ENCODE data around the gene RAPGEF1. TPM values are rescaled to one million over a fixed set of nuclear protein-coding genes. Genes with fewer than 3 reads are reported as not detected.

RAPGEF1 gene
- total RNA-seq, 2 experiments from 2014 or later, result 118 to 243 TPM

DNA sequence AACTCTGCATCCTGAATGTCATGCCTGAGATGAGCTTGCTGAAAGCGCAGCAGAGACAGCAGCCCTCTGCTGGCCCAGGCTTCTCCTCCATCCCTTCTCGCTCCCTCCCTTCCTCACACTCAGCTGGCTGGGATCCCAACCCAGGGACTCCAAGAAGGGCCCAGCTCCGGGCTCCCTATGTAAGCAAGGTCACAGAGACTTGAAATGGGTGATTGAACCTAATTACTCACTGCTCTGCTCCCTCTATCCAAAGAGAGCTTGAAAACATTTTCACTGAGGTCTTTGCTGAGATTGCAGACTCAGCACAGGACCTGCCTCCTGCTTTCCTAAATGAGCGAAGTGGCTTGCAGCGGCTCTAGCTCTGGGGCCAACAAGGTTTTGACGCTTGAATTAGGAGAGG lies 42.8 kb downstream of the RAPGEF1 start:
- Histone ChIP-seq H3K27ac (ENCODE audit: low read depth, low read length, poor library complexity, severe bottlenecking) (no peak overlapping the region), H4K20me1 (ENCODE audit: insufficient read depth, low read length) (peaks cover 33% of the 10 kb centered on the region), H3K9me2 (ENCODE audit: insufficient read depth, low read length) (no peaks in the 10 kb centered on the region), H3K4me3 (ENCODE audit: low read depth, low read length, poor library complexity, severe bottlenecking) (no peak overlapping the region), H3K79me2 (ENCODE audit: insufficient read depth, low read depth, low read length) (peaks cover 98% of the 10 kb centered on the region), H3K4me2 (ENCODE audit: low read length) (peak overlapping the region; percentile 12; the same call in 1 of the 2 replicates), H3K4me1 (ENCODE audit: insufficient read depth, low read length, poor library complexity, severe bottlenecking) (peaks cover 74% of the 10 kb centered on the region), H2AFZ (ENCODE audit: low read length) (no peak overlapping the region), H3K36me3 (ENCODE audit: insufficient read depth, low read length) (peaks cover 20% of the 10 kb centered on the region; the same call in 1 of the 2 replicates), H3K9me3 (ENCODE audit: low read length) (no peaks in the 10 kb centered on the region)
- ChIA-PET POLR2A (interaction anchor here (0.9 to 4.0 kb wide), 8 partner anchors 17 to 66 kb away, joined by 3 to 23 read pairs (median 3); no protein-coding TSS in a partner anchor), CTCF (ENCODE audit: unreplicated experiment) (interaction anchor here (1.1 kb wide), 1 partner anchor 19 kb away, joined by 3 read pairs; no protein-coding TSS in a partner anchor)
- no TSS peak for BruUV-seq (replicated peaks)
- intact Hi-C loops (cut with micrococcal nuclease; ENCODE audit: unreplicated experiment), result no loop called here
- DNase-seq (ENCODE audit: low spot score), result no peak
- TF ChIP-seq CTCF (conservative IDR thresholded peaks at IDR 0.05; ENCODE audit: low read length) (no peak), EZH2phosphoT487 (IDR thresholded peaks at IDR 0.05; ENCODE audit: borderline replicate concordance, low read depth, low read length) (no peak)

DNA sequence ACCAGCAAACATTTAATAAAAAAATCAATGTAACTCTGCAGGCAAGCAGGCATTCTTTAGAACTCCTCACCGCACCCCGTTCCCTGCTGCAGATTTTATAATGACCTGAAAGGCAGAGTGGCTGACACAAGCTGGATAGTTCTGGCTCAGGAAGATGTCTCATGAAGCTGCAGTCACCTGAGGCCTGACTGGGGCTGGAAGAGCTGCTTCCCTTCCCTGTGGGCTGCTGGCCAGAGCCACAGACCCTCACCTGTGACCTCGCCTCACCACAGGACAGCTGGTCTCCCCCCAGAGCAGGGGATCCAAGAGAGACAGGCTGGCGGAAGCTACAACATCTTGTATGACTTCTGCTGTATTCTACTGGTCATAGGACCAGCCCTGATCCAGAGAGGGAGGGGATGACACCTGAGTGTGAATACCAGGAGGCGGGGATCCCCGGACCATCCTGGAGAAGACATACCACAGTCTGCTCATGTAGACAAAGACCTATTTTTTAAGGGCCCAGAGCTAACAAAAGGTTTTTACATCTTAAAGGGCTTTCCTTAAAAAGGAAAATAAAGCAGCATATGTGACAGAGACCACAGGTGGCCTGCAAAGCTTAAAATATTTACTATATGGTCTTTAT lies 43.9 kb downstream of the RAPGEF1 start:
- TF ChIP-seq EZH2phosphoT487 (IDR thresholded peaks at IDR 0.05; ENCODE audit: borderline replicate concordance, low read depth, low read length) (no peak), CTCF (conservative IDR thresholded peaks at IDR 0.05; ENCODE audit: low read length) (no peak)
- no TSS peak for BruUV-seq (replicated peaks)
- Histone ChIP-seq H4K20me1 (ENCODE audit: insufficient read depth, low read length) (peaks cover 39% of the 10 kb centered on the region), H3K36me3 (ENCODE audit: insufficient read depth, low read length) (peaks cover 19% of the 10 kb centered on the region; the same call in 1 of the 2 replicates), H3K27ac (ENCODE audit: low read depth, low read length, poor library complexity, severe bottlenecking) (no peak overlapping the region), H3K4me3 (ENCODE audit: low read depth, low read length, poor library complexity, severe bottlenecking) (no peak overlapping the region), H2AFZ (ENCODE audit: low read length) (no peak overlapping the region), H3K79me2 (ENCODE audit: insufficient read depth, low read depth, low read length) (peaks cover 98% of the 10 kb centered on the region), H3K4me2 (ENCODE audit: low read length) (no peak overlapping the region), H3K9me2 (ENCODE audit: insufficient read depth, low read length) (no peaks in the 10 kb centered on the region), H3K4me1 (ENCODE audit: insufficient read depth, low read length, poor library complexity, severe bottlenecking) (peaks cover 84% of the 10 kb centered on the region), H3K9me3 (ENCODE audit: low read length) (no peaks in the 10 kb centered on the region)
- intact Hi-C loops (cut with micrococcal nuclease; ENCODE audit: unreplicated experiment), result no loop called here
- CTCF ChIA-PET (ENCODE audit: unreplicated experiment), result no interaction called here
- DNase-seq (ENCODE audit: low spot score), result no peak
- POLR2A ChIA-PET, result interaction anchor here (1.0 to 4.0 kb wide), 6 partner anchors 16 to 65 kb away, joined by 3 to 23 read pairs (median 4); no protein-coding TSS in a partner anchor

DNA sequence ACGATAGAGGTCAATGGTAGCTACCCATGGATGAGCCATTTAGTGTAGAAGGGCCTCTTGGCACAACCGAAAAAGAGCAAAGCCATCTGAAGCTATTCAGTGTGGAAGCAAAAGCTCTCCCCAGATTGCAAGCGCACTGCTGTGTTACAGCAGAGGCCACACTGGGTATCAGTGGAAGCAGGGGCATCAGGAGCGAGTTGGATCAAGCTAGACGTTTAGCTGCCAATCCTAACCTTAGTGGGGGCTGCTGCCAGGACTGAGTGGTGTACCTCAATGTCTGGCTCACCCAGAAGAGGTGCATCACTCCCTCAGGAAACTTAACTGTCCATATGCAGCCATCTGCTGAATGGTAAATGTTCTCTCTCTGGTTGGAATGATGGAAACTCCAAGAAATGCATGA lies 44.5 kb downstream of the RAPGEF1 start:
- Histone ChIP-seq H4K20me1 (ENCODE audit: insufficient read depth, low read length) (peaks cover 43% of the 10 kb centered on the region), H3K9me2 (ENCODE audit: insufficient read depth, low read length) (no peaks in the 10 kb centered on the region), H3K36me3 (ENCODE audit: insufficient read depth, low read length) (peaks cover 15% of the 10 kb centered on the region; the same call in 1 of the 2 replicates), H3K4me1 (ENCODE audit: insufficient read depth, low read length, poor library complexity, severe bottlenecking) (peaks cover 86% of the 10 kb centered on the region), H3K4me3 (ENCODE audit: low read depth, low read length, poor library complexity, severe bottlenecking) (no peak overlapping the region), H2AFZ (ENCODE audit: low read length) (no peak overlapping the region), H3K4me2 (ENCODE audit: low read length) (no peak overlapping the region), H3K27ac (ENCODE audit: low read depth, low read length, poor library complexity, severe bottlenecking) (no peak overlapping the region), H3K79me2 (ENCODE audit: insufficient read depth, low read depth, low read length) (peaks cover 98% of the 10 kb centered on the region), H3K9me3 (ENCODE audit: low read length) (no peaks in the 10 kb centered on the region)
- no peak for DNase-seq (ENCODE audit: low spot score)
- intact Hi-C loops (cut with micrococcal nuclease; ENCODE audit: unreplicated experiment), result no loop called here
- BruUV-seq (replicated peaks), result no TSS peak
- ChIA-PET POLR2A (interaction anchor here (1.3 to 4.0 kb wide), 3 partner anchors 16 to 32 kb away, joined by 3 to 23 read pairs (median 5); no protein-coding TSS in a partner anchor), CTCF (ENCODE audit: unreplicated experiment) (no interaction called here)
- TF ChIP-seq CTCF (conservative IDR thresholded peaks at IDR 0.05; ENCODE audit: low read length) (no peak), EZH2phosphoT487 (IDR thresholded peaks at IDR 0.05; ENCODE audit: borderline replicate concordance, low read depth, low read length) (no peak)
